Esophagus squamous epithelium (tissue), 4 donors: ENCODE measurements around the gene IFNG.

Experiments
- POLR2A ChIP-seq, 4 donors: fragments of 450-650 bp; IDR thresholded peaks; one replicate each; pipeline ENCODE4 v1.6.1; 2017; ENCODE audit warnings: antibody characterized with exemption in 4 of 4, mild to moderate bottlenecking in 4 of 4, moderate library complexity in 3 of 4
- TF ChIP-seq, protein P1 (sequence below), 6 experiments: fragments of 450-650 bp in 4 of 6; fragments of 200-600 bp in 2 of 6; sonication (generic) in 2 of 6; IDR thresholded peaks; one replicate each; pipeline ENCODE4 v1.5.1; 2016 to 2019; ENCODE audit warnings: antibody characterized with exemption in 6 of 6, mild to moderate bottlenecking in 4 of 6, moderate library complexity in 4 of 6

DNA sequence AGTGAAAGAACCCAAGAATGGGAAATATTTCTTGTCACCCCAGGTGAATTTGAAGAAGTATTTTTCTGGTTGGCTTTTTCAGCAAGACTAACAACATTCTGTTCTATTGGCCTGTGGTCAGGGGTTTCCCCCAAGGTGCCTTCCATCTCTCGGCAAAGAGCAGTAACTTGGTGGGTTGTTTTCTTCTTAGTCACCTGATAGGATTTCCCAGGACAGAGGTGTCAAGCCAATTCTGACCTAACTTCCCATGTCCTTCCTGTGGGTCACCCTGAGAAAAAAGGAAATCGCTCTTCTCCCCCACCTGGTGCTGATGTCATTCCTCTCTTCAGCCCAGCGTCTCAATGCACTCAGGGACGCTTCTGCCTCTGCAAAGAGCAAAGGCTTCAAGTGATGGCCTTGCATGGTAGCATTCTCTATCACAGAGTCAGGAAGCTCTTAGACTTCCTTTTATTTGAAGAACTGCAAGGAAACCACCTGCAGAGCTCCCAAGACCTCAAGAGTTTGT, 16.1 kb upstream of the IFNG start:
- TF ChIP-seq, protein P1, sequence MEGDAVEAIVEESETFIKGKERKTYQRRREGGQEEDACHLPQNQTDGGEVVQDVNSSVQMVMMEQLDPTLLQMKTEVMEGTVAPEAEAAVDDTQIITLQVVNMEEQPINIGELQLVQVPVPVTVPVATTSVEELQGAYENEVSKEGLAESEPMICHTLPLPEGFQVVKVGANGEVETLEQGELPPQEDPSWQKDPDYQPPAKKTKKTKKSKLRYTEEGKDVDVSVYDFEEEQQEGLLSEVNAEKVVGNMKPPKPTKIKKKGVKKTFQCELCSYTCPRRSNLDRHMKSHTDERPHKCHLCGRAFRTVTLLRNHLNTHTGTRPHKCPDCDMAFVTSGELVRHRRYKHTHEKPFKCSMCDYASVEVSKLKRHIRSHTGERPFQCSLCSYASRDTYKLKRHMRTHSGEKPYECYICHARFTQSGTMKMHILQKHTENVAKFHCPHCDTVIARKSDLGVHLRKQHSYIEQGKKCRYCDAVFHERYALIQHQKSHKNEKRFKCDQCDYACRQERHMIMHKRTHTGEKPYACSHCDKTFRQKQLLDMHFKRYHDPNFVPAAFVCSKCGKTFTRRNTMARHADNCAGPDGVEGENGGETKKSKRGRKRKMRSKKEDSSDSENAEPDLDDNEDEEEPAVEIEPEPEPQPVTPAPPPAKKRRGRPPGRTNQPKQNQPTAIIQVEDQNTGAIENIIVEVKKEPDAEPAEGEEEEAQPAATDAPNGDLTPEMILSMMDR (IDR thresholded peaks at IDR 0.05) = no peak
- no peak for TF ChIP-seq POLR2A (IDR thresholded peaks at IDR 0.05)
